ENCODE results near the gene SDK1. TPM values are rescaled to one million over a fixed set of nuclear protein-coding genes. Genes with fewer than 3 reads are reported as not detected.

SDK1 gene
- total and polyA plus RNA-seq, 4 donors: 1.9 to 46.3 (median 12.4) TPM

- ATAC-seq (ENCODE audit: low FRiP score) (no peak), DNase-seq (no peak)
- H3K4me3 ChIP-seq (ENCODE audit: low read length in 2 of 2): no peak overlapping the region
- no peaks in the 10 kb centered on the region for H3K9me3 ChIP-seq (ENCODE audit: control insufficient read depth, low read length)
- WGBS, 2 donors: 97 to 98% methylated on average over 4 of the region's 4 CpGs
- H3K36me3 ChIP-seq (ENCODE audit: control insufficient read depth in 1 of 2, insufficient read depth in 2 of 2, low read length in 1 of 2): peaks cover 0 to 4% of the 10 kb centered on the region in 2 donors
- no peak overlapping the region for H3K27ac ChIP-seq (ENCODE audit: low read depth in 1 of 2, low read length in 2 of 2)
- H3K4me1 ChIP-seq (ENCODE audit: control insufficient read depth in 1 of 2, insufficient read depth in 2 of 2, low read length in 2 of 2): no peaks in the 10 kb centered on the region
- H3K27me3 ChIP-seq (ENCODE audit: control insufficient read depth in 1 of 2, insufficient read depth in 2 of 2, low read length in 1 of 2): no peaks in the 10 kb centered on the region
- intact Hi-C loops (cut with DNase I): no loop called here
Observed at GRCh38 chr7:4037308-4037707, 736.3 kb downstream of the SDK1 start.

- 84 to 89% methylated on average over 4 of the region's 4 CpGs for WGBS, 2 donors
- H3K27ac ChIP-seq (ENCODE audit: low read depth in 1 of 2, low read length in 2 of 2): no peak overlapping the region
- no peak for ATAC-seq (ENCODE audit: low FRiP score)
- no peaks in the 10 kb centered on the region for H3K4me1 ChIP-seq (ENCODE audit: control insufficient read depth in 1 of 2, insufficient read depth in 2 of 2, low read length in 2 of 2)
- H3K9me3 ChIP-seq (ENCODE audit: control insufficient read depth, low read length): no peaks in the 10 kb centered on the region
- no peak for DNase-seq
- H3K36me3 ChIP-seq (ENCODE audit: control insufficient read depth in 1 of 2, insufficient read depth in 2 of 2, low read length in 1 of 2): peaks cover 0 to 4% of the 10 kb centered on the region in 2 donors
- no peak overlapping the region for H3K4me3 ChIP-seq (ENCODE audit: low read length in 2 of 2)
- intact Hi-C loops (cut with DNase I): no loop called here
- H3K27me3 ChIP-seq (ENCODE audit: control insufficient read depth in 1 of 2, insufficient read depth in 2 of 2, low read length in 1 of 2): no peaks in the 10 kb centered on the region
Observed at GRCh38 chr7:4037877-4038276, 736.8 kb downstream of the SDK1 start.

DNA sequence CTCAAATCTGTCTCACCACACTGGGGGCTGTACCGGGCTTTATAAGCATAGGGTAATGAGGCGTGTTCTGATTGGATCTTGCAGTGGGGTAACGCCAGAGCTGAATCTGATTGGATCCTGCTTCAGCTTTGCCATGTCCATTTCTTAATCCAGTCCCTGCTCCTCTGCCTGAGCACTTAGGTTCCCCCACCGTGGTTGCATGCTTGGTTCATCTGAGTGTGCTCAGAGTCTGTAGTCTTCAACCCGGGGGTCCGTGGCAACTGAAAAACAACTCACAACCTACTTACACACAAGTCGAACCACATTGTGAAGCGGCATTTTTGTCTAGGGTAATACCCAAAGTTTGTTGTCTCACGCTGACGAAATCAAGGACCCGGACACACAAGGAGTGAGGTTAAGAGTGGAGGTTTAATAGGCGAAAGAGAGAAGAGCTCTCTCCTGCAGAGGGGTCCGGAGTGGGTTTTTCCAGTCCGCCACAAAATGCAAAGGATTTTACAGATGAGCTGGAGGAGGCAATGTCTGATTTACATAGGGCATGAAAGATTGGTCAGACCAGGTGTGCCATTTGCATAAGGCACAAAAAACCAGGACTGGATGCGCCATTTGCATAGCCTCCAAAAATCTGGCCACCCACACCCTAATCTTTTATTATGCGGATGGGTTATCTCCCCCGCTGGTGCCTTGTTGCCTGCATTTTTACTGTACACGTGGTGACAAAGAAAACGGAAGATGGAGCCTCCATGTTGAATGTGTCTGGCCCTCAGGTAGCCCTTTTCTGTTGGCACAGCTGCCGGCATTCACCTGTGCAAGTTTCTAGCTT lies 739.3 kb downstream of the SDK1 start:
- DNase-seq: peak in 1 of 2 donors; percentile 13
- intact Hi-C loops (cut with DNase I): no loop called here
- Histone ChIP-seq H3K27ac (ENCODE audit: low read depth in 1 of 2, low read length in 2 of 2) (no peak overlapping the region), H3K4me1 (ENCODE audit: control insufficient read depth in 1 of 2, insufficient read depth in 2 of 2, low read length in 2 of 2) (no peaks in the 10 kb centered on the region), H3K9me3 (ENCODE audit: control insufficient read depth, low read length) (no peaks in the 10 kb centered on the region), H3K27me3 (ENCODE audit: control insufficient read depth in 1 of 2, insufficient read depth in 2 of 2, low read length in 1 of 2) (no peaks in the 10 kb centered on the region), H3K36me3 (ENCODE audit: control insufficient read depth in 1 of 2, insufficient read depth in 2 of 2, low read length in 1 of 2) (peaks cover 0 to 1% of the 10 kb centered on the region in 2 donors), H3K4me3 (ENCODE audit: low read length in 2 of 2) (no peak overlapping the region)
- ATAC-seq (ENCODE audit: low FRiP score): no peak
- WGBS, 2 donors: 87 to 90% methylated on average over 20 of the region's 20 CpGs

GRCh38 chr7:4042402-4043045 lies 741.5 kb downstream of the SDK1 start:
- DNase-seq (no peak), ATAC-seq (ENCODE audit: low FRiP score) (no peak)
- Histone ChIP-seq H3K36me3 (ENCODE audit: control insufficient read depth in 1 of 2, insufficient read depth in 2 of 2, low read length in 1 of 2) (peaks cover 0 to 1% of the 10 kb centered on the region in 2 donors), H3K4me1 (ENCODE audit: control insufficient read depth in 1 of 2, insufficient read depth in 2 of 2, low read length in 2 of 2) (no peaks in the 10 kb centered on the region), H3K27ac (ENCODE audit: low read depth in 1 of 2, low read length in 2 of 2) (no peak overlapping the region), H3K27me3 (ENCODE audit: control insufficient read depth in 1 of 2, insufficient read depth in 2 of 2, low read length in 1 of 2) (no peaks in the 10 kb centered on the region), H3K4me3 (ENCODE audit: low read length in 2 of 2) (no peak overlapping the region), H3K9me3 (ENCODE audit: control insufficient read depth, low read length) (no peaks in the 10 kb centered on the region)
- intact Hi-C loops (cut with DNase I): no loop called here
- 80 to 82% methylated on average over 11 of the region's 11 CpGs for WGBS, 2 donors

DNA sequence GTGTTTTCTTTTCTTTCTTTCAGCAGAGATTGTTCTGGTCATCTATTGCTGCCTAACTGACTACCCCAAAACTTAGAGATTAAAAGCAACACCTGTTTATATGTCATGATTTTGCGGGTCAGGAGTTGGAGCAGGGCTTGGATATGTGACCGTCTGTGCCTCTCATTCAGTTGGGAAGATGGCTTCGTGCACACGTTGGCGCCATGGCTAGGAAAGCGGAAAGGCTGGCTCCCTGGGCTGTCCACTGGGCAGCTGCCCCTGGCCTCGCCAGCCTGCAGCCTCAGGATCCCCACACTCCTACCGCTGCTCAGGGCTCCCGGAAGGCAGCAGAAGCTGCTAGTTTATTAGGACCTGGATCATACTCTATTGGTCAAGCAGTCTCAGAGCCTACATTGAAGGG lies 742.9 kb downstream of the SDK1 start:
- H3K27me3 ChIP-seq (ENCODE audit: control insufficient read depth in 1 of 2, insufficient read depth in 2 of 2, low read length in 1 of 2): no peaks in the 10 kb centered on the region
- intact Hi-C loops (cut with DNase I): no loop called here

DNA sequence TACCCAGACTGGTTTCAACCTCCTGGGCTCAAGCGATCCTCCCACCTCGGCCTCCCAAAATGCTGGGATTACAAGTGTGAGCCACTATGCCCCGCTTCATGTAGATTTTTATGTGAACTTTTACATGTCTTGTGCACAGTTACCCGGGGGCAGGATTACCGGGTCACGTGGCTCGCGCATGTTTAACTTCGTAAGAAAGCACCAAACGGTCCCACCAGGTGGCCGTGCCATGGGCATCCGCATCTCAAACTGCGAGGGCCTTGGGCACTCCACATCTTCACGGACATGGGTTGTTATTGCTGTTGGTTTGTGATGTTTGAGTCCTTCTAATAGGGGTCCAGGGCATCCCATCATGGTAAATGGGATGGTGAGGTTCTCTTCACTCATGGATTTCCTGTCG lies 744.4 kb downstream of the SDK1 start:
- no peaks in the 10 kb centered on the region for H3K36me3 ChIP-seq (ENCODE audit: control insufficient read depth in 1 of 2, insufficient read depth in 2 of 2, low read length in 1 of 2)
- no peaks in the 10 kb centered on the region for H3K4me1 ChIP-seq (ENCODE audit: control insufficient read depth in 1 of 2, insufficient read depth in 2 of 2, low read length in 2 of 2)
- no peaks in the 10 kb centered on the region for H3K27me3 ChIP-seq (ENCODE audit: control insufficient read depth in 1 of 2, insufficient read depth in 2 of 2, low read length in 1 of 2)
- no peaks in the 10 kb centered on the region for H3K9me3 ChIP-seq (ENCODE audit: control insufficient read depth, low read length)
- 96 to 97% methylated on average over 15 of the region's 15 CpGs for WGBS, 2 donors
- H3K4me3 ChIP-seq (ENCODE audit: low read length in 2 of 2): no peak overlapping the region
- no peak overlapping the region for H3K27ac ChIP-seq (ENCODE audit: low read depth in 1 of 2, low read length in 2 of 2)
- ATAC-seq (ENCODE audit: low FRiP score): no peak
- DNase-seq: peak in 1 of 2 donors; percentile 58
- intact Hi-C loops (cut with DNase I): no loop called here

More for the DNA sequence above, 742.9 kb downstream of the SDK1 start:
- H3K9me3 ChIP-seq (ENCODE audit: control insufficient read depth, low read length): no peaks in the 10 kb centered on the region
- H3K27ac ChIP-seq (ENCODE audit: low read depth in 1 of 2, low read length in 2 of 2): no peak overlapping the region
- no peaks in the 10 kb centered on the region for H3K36me3 ChIP-seq (ENCODE audit: control insufficient read depth in 1 of 2, insufficient read depth in 2 of 2, low read length in 1 of 2)
- no peaks in the 10 kb centered on the region for H3K4me1 ChIP-seq (ENCODE audit: control insufficient read depth in 1 of 2, insufficient read depth in 2 of 2, low read length in 2 of 2)
- ATAC-seq (ENCODE audit: low FRiP score): no peak
- no peak overlapping the region for H3K4me3 ChIP-seq (ENCODE audit: low read length in 2 of 2)
- peak in 1 of 2 donors; percentile 10 for DNase-seq
- 94% methylated on average over 9 of the region's 9 CpGs for WGBS, 2 donors

- DNase-seq (peak in 1 of 2 donors; percentile 31), ATAC-seq (ENCODE audit: low FRiP score) (no peak)
- H3K27me3 ChIP-seq (ENCODE audit: control insufficient read depth in 1 of 2, insufficient read depth in 2 of 2, low read length in 1 of 2): no peaks in the 10 kb centered on the region
- H3K4me1 ChIP-seq (ENCODE audit: control insufficient read depth in 1 of 2, insufficient read depth in 2 of 2, low read length in 2 of 2): no peaks in the 10 kb centered on the region
- H3K4me3 ChIP-seq (ENCODE audit: low read length in 2 of 2): no peak overlapping the region
- H3K27ac ChIP-seq (ENCODE audit: low read depth in 1 of 2, low read length in 2 of 2): no peak overlapping the region
- no peaks in the 10 kb centered on the region for H3K9me3 ChIP-seq (ENCODE audit: control insufficient read depth, low read length)
- 93 to 94% methylated on average over 8 of the region's 8 CpGs for WGBS, 2 donors
- intact Hi-C loops (cut with DNase I): no loop called here
- no peaks in the 10 kb centered on the region for H3K36me3 ChIP-seq (ENCODE audit: control insufficient read depth in 1 of 2, insufficient read depth in 2 of 2, low read length in 1 of 2)
Observed at GRCh38 chr7:4045975-4046374, 744.9 kb downstream of the SDK1 start.

DNA sequence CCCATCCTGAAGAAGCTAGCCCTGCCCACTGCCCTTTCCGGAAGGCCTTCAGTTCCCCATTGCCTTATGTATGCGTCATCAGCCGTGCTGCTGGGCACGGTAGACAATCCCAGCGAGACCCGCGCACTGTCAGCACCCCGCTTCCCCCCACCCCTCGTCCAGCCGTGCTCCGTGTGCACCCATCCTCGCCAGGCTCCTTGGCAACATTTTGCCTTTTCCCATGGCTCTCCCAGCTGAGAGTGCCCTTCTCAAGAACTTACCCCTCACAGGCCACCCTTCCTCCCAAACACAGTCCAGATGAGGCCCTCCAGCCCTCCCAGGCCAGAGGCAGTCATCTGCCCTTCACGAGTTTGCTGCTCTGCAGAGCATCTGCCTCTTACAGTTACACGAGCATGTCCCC lies 747.3 kb downstream of the SDK1 start:
- no peaks in the 10 kb centered on the region for H3K36me3 ChIP-seq (ENCODE audit: control insufficient read depth in 1 of 2, insufficient read depth in 2 of 2, low read length in 1 of 2)
- H3K4me3 ChIP-seq (ENCODE audit: low read length in 2 of 2): no peak overlapping the region
- no peak overlapping the region for H3K27ac ChIP-seq (ENCODE audit: low read depth in 1 of 2, low read length in 2 of 2)
- H3K4me1 ChIP-seq (ENCODE audit: control insufficient read depth in 1 of 2, insufficient read depth in 2 of 2, low read length in 2 of 2): no peaks in the 10 kb centered on the region
- intact Hi-C loops (cut with DNase I): no loop called here
- ATAC-seq (ENCODE audit: low FRiP score) (no peak), DNase-seq (peak in 1 of 2 donors; percentile 43)
- no peaks in the 10 kb centered on the region for H3K27me3 ChIP-seq (ENCODE audit: control insufficient read depth in 1 of 2, insufficient read depth in 2 of 2, low read length in 1 of 2)
- WGBS, 2 donors: 94 to 97% methylated on average over 14 of the region's 14 CpGs
- no peaks in the 10 kb centered on the region for H3K9me3 ChIP-seq (ENCODE audit: control insufficient read depth, low read length)

DNA sequence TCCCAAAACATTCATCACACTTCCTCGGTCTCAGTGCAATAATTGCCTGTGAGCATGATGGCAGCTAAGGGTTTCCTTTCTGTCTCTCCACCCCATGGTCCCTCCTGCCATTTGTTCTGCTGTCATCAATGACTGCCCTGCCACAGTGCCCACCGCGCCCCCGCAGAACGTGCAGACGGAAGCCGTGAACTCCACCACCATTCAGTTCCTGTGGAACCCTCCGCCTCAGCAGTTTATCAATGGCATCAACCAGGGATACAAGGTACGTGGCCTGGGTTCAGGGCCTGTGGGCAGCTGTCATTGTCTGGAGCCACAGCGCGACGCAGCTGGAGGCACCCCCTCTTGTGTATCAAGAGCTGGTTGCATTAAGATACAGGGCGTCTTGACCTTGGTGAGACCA lies 748.1 kb downstream of the SDK1 start:
- no peaks in the 10 kb centered on the region for H3K9me3 ChIP-seq (ENCODE audit: control insufficient read depth, low read length)
- H3K4me1 ChIP-seq (ENCODE audit: control insufficient read depth in 1 of 2, insufficient read depth in 2 of 2, low read length in 2 of 2): no peaks in the 10 kb centered on the region
- intact Hi-C loops (cut with DNase I): no loop called here
- no peak overlapping the region for H3K27ac ChIP-seq (ENCODE audit: low read depth in 1 of 2, low read length in 2 of 2)
- H3K27me3 ChIP-seq (ENCODE audit: control insufficient read depth in 1 of 2, insufficient read depth in 2 of 2, low read length in 1 of 2): no peaks in the 10 kb centered on the region
- 97% methylated on average over 13 of the region's 13 CpGs for WGBS, 2 donors
- no peaks in the 10 kb centered on the region for H3K36me3 ChIP-seq (ENCODE audit: control insufficient read depth in 1 of 2, insufficient read depth in 2 of 2, low read length in 1 of 2)
- no peak for ATAC-seq (ENCODE audit: low FRiP score)
- no peak overlapping the region for H3K4me3 ChIP-seq (ENCODE audit: low read length in 2 of 2)
- DNase-seq: peak in 1 of 2 donors; percentile 48
